ENCODE measurements around the gene AVPR2. TPM values are rescaled to one million over a fixed set of nuclear protein-coding genes. Genes with fewer than 3 reads are reported as not detected.

The AVPR2 gene
- total RNA-seq, 2 donors from 2014 or later: not detected

GRCh38 chrX:153921511-153922446 is 17.3 kb downstream of the AVPR2 start:
- Mint-ChIP-seq H3K9me3 (no peaks in the 10 kb centered on the region), H3K36me3 (peaks cover 5% of the 10 kb centered on the region), H3K4me1 (ENCODE audit: low read depth in 2 of 2) (peaks cover 23 to 31% of the 10 kb centered on the region in 2 donors), H3K27ac (peak overlapping the region; percentile 93 to 95), H3K4me3 (peak overlapping the region; percentile 88), H3K27me3 (no peaks in the 10 kb centered on the region)
- no peak for DNase-seq (ENCODE audit: low spot score)
- ATAC-seq: peak in 1 of 2 donors; percentile 1

GRCh38 chrX:153922932-153923857 is 18.7 kb downstream of the AVPR2 start:
- H3K36me3 Mint-ChIP-seq: no peaks in the 10 kb centered on the region
- DNase-seq (ENCODE audit: low spot score) (no peak), ATAC-seq (no peak)
- H3K4me1 Mint-ChIP-seq (ENCODE audit: low read depth in 2 of 2): peaks cover 23 to 37% of the 10 kb centered on the region in 2 donors
- peak overlapping the region; percentile 88 for H3K4me3 Mint-ChIP-seq
- no peaks in the 10 kb centered on the region for H3K27me3 Mint-ChIP-seq
- no peaks in the 10 kb centered on the region for H3K9me3 Mint-ChIP-seq
- H3K27ac Mint-ChIP-seq: peak overlapping the region; percentile 93 to 95

- Mint-ChIP-seq H3K9me3 (no peaks in the 10 kb centered on the region), H3K27me3 (no peaks in the 10 kb centered on the region), H3K27ac (peak overlapping the region; percentile 93 to 95), H3K4me3 (peak overlapping the region; percentile 88), H3K36me3 (no peaks in the 10 kb centered on the region), H3K4me1 (ENCODE audit: low read depth in 2 of 2) (peaks cover 26 to 41% of the 10 kb centered on the region in 2 donors)
- DNase-seq (ENCODE audit: low spot score) (no peak), ATAC-seq (no peak)
These were observed 19.8 kb downstream of the AVPR2 start for GRCh38 chrX:153924149-153924861.

DNA sequence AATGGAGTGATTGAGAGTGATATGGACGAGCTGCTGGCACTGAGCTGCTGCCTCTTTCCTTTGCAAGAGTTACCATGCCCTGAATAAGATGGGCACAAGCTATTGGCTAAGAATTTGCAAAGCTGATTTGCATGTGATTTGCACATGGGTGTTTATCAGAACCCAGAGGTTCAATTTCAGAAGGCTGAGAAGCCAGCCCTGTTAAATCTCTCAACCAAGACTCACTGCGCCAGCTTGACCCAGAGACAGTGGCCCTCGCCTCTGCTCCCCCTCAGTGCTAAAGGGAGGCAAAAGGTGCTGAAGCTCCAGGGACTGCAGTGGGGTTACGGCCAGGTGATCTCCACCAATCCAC is 20.9 kb downstream of the AVPR2 start:
- Mint-ChIP-seq H3K36me3 (no peaks in the 10 kb centered on the region), H3K4me1 (ENCODE audit: low read depth in 2 of 2) (peaks cover 26 to 43% of the 10 kb centered on the region in 2 donors), H3K4me3 (peak overlapping the region; percentile 88), H3K27me3 (no peaks in the 10 kb centered on the region), H3K9me3 (no peaks in the 10 kb centered on the region), H3K27ac (peak overlapping the region; percentile 93 to 95)
- no peak for DNase-seq (ENCODE audit: low spot score)
- ATAC-seq: no peak

DNA sequence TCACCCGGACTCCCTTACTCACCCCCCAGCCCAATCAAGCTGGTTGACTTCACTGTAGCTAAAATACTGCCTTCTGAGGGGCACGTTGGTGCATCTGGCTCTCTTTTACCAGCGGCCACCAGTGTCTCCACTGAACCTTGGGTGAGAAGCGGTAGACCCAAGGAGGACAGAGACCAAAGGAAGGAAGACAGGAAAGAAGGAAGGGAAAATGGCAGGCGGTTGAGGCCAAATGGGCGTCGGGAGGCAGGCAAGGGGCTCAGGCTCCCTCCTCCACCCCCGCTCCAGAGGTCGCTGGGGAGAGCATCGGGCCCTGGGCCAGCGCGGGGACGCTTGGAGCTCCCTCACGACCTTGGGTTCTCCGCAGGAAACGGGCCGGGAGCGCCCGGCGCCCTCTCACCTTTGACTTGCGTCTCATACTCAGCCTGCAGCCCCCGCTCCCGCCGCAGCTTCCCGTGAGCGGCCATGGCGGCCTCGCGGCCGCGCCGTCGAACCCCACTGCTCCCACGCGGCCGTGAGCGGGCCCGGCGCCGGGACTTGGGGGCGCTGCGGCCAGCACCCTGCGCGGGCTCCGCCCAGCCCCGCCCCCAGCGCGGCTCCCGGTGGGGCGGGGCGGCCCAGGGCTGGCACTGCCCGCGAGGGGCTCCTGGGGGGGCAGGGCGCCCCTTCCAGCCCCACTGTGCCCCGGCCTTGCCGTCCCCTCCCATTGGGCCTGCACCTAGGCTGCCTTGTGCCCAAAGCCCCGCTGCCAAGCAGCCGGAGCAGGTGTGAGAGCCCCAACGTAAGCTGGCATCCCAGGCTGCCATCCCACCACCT is 21.5 kb downstream of the AVPR2 start, which contains the start of gene ARHGAP4:
Gene ARHGAP4 (minus strand): TSS at position 526 of the 813 bp plus-strand sequence. CDS start 62 bp downstream, at position 464.
- H3K9me3 Mint-ChIP-seq: no peaks in the 10 kb centered on the region
- peak; percentile 78 for DNase-seq (ENCODE audit: low spot score)
- peaks cover 26 to 43% of the 10 kb centered on the region in 2 donors for H3K4me1 Mint-ChIP-seq (ENCODE audit: low read depth in 2 of 2)
- peak within 1 kb of the TSS; percentile 93 to 95 for H3K27ac Mint-ChIP-seq
- H3K4me3 Mint-ChIP-seq: peak within 1 kb of the TSS; percentile 89
- peak; percentile 25 to 39 for ATAC-seq
- H3K27me3 Mint-ChIP-seq: no peaks in the 10 kb centered on the region
- no peaks in the 10 kb centered on the region for H3K36me3 Mint-ChIP-seq

- no peaks in the 10 kb centered on the region for H3K27me3 Mint-ChIP-seq
- no peaks in the 10 kb centered on the region for H3K36me3 Mint-ChIP-seq
- no peak for DNase-seq (ENCODE audit: low spot score)
- H3K4me3 Mint-ChIP-seq: peak overlapping the region; percentile 89
- H3K4me1 Mint-ChIP-seq (ENCODE audit: low read depth in 2 of 2): peaks cover 30 to 45% of the 10 kb centered on the region in 2 donors
- peak; percentile 1 to 8 for ATAC-seq
- H3K27ac Mint-ChIP-seq: peak overlapping the region; percentile 93 to 95
- no peaks in the 10 kb centered on the region for H3K9me3 Mint-ChIP-seq
These were observed 22.0 kb downstream of the AVPR2 start for GRCh38 chrX:153926552-153926857.

DNA sequence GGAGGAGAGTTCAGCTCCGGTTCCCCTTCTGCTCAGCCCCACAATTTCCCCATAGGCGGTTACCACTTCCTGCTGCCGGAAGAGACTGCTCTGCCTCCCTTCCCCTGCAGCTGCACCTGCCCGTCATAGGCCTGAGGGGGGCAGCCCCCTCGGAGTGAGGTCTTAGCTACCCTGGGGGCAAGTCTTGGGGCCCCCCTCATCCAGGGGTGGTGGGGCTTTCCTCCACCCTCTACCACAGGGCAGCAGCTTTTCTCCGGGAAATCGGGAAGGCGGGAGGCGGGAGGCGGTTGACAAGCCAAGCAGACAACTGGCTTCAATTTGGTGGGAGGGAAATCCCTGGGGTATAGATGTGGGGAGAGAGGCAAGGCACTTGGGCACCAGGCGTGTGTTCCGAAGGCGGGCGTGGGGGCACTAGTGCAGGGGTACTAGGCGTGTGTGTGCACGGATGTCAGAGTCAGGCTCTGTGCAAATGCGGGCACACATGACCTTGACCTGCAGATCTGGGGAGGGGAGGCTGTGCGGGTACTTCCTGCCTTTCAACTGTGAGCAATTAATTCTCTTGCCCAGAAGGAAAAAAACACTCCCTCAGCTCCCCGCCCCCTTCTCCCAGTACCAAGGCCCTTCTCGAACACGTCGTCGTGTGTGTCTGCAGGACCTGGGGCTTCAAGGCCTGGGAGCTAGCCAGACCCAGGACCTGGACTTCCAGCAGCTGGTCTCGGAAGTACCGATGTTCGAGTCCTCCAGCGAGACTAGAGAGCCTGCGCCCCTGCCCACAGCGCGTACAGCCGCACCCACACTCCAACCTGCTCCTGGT is 22.6 kb downstream of the AVPR2 start:
- H3K4me3 Mint-ChIP-seq: peak overlapping the region; percentile 89
- peak overlapping the region; percentile 93 to 95 for H3K27ac Mint-ChIP-seq
- no peaks in the 10 kb centered on the region for H3K36me3 Mint-ChIP-seq
- H3K27me3 Mint-ChIP-seq: no peaks in the 10 kb centered on the region
- H3K9me3 Mint-ChIP-seq: no peaks in the 10 kb centered on the region
- peak; percentile 90 for DNase-seq (ENCODE audit: low spot score)
- peaks cover 30 to 47% of the 10 kb centered on the region in 2 donors for H3K4me1 Mint-ChIP-seq (ENCODE audit: low read depth in 2 of 2)
- peak; percentile 65 to 71 for ATAC-seq

- Mint-ChIP-seq H3K4me3 (peak overlapping the region; percentile 89), H3K9me3 (no peaks in the 10 kb centered on the region), H3K27ac (peak overlapping the region; percentile 93 to 95), H3K27me3 (no peaks in the 10 kb centered on the region), H3K36me3 (no peaks in the 10 kb centered on the region), H3K4me1 (ENCODE audit: low read depth in 2 of 2) (peaks cover 24 to 42% of the 10 kb centered on the region in 2 donors)
- ATAC-seq (no peak), DNase-seq (ENCODE audit: low spot score) (no peak)
These were observed 23.1 kb downstream of the AVPR2 start for GRCh38 chrX:153927672-153927921.

DNA sequence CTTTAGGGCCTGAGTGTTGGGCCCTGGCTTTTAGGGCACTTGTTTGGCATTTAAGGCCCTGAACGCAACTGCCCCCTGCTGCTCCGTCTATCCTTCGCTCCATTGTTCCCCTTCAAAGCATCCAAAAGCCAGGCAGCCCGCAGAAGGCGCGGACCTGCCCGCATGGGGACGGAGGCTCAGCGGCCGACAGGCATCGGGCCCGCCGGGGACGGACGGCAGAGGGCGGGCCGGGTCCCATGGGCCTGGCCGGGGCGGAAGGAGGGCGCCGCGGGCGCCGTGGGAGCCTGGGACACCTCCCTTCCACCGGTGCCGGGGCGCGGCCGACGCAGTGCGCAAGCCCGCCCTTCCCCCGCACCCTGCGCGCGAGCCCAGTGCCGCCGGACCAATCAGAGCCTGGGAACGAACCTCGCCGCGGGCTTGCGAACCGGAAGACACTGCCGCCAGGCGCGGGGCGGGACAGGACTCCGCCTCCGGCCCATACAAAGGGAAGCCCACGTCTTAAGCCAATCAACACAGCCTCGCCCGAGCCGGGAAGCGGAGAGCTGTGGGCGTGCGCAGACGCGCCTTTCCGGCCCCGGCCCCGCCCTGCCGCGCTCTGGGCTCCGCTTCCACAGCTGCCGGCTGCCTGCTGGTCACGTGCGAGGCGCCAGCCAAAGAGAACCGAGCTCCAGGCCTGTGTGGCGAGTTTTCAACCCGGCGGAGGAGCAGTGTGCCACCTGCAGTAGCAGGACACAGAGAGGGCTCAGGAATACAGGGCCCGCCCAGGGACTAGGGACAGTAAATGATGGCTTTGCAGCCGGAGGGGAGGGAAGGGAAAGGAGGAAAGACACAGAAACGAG is 23.7 kb downstream of the AVPR2 start:
- Mint-ChIP-seq H3K4me3 (peak overlapping the region; percentile 89), H3K4me1 (ENCODE audit: low read depth in 2 of 2) (peaks cover 21 to 40% of the 10 kb centered on the region in 2 donors), H3K27me3 (no peaks in the 10 kb centered on the region), H3K36me3 (no peaks in the 10 kb centered on the region), H3K27ac (peak overlapping the region; percentile 93 to 95), H3K9me3 (no peaks in the 10 kb centered on the region)
- ATAC-seq (peak; percentile 87 to 91), DNase-seq (ENCODE audit: low spot score) (peak; percentile 98)

GRCh38 chrX:153928846-153929245 is 24.4 kb downstream of the AVPR2 start:
- H3K4me3 Mint-ChIP-seq: peak overlapping the region; percentile 84

DNA sequence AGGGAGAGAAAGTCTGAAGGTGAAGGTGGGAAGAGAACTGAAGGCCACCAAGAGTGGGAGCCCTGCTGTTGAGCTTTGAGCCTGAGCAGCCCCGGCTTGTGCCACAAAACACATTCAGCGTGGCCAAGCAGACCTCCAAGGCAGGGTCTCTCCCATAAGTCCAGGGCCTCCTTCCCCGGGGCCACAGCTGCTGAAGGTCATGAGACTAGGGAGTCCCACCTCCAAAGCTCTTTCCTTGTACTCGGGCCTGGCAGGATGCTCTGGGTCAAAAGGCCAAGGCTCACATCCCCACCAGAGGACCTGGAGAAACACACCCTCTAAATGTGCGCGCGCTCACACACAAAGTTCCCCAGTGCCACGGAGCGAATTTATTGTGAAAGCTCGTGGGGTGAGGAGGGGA is 25.1 kb downstream of the AVPR2 start:
- Mint-ChIP-seq H3K36me3 (no peaks in the 10 kb centered on the region), H3K4me1 (ENCODE audit: low read depth in 2 of 2) (peaks cover 17 to 35% of the 10 kb centered on the region in 2 donors), H3K27ac (no peak overlapping the region), H3K4me3 (peak overlapping the region; percentile 84), H3K9me3 (no peaks in the 10 kb centered on the region), H3K27me3 (no peaks in the 10 kb centered on the region)
- no peak for DNase-seq (ENCODE audit: low spot score)
- no peak for ATAC-seq

More at GRCh38 chrX:153928846-153929245, 24.4 kb downstream of the AVPR2 start:
- peak overlapping the region; percentile 88 to 95 for H3K27ac Mint-ChIP-seq
- no peaks in the 10 kb centered on the region for H3K27me3 Mint-ChIP-seq
- ATAC-seq: no peak
- H3K36me3 Mint-ChIP-seq: no peaks in the 10 kb centered on the region
- peaks cover 21 to 38% of the 10 kb centered on the region in 2 donors for H3K4me1 Mint-ChIP-seq (ENCODE audit: low read depth in 2 of 2)
- no peak for DNase-seq (ENCODE audit: low spot score)
- no peaks in the 10 kb centered on the region for H3K9me3 Mint-ChIP-seq
